ENCODE data around the gene PPP6R1. TPM values are rescaled to one million over a fixed set of nuclear protein-coding genes. Genes with fewer than 3 reads are reported as not detected.
A peak's percentile ranks its signal among the peaks of the same experiment; 100 is the strongest.

PPP6R1 gene
- total and polyA plus RNA-seq, 2 of the 13 experiments (the other 11 are each of a cell fraction or from before 2014, with no cell fraction given) = 25.8 to 54.0 TPM

DNA sequence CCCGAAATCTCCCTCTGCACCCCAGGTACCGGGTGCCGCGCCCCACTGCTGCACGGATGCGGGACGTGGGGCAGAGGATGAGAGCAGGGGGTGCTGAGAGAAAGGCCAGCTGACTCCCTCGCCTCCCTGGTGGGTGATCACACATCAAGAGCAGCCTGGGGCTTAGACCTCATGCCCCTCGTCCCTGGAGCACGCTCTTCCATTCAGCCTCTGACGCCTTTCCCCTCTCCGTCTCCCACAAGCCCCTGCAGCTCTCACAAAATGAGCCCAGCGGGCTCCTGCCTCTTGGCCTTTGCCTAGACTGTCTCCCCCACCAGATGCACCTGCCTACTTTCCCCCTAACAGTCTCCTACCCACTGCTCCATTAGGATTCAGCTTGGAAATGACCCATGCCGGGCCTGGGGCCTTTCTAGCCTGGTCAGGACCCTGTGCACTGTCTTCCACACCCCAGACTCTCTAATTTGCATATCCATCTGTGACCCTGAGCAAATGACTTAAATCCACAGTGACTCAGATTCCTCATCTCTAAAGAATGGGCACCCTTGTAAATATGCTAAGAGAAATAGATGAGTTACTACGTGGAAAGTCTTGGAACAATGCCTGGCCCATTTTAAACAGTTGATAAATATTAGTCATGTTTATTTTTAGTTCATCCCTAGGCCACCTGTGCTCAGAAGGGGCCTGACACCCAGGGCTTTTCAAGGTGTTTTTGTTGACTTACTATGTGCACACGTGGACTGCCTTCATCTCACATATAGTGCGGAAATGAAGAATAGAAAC lies 48.9 kb downstream of the PPP6R1 start (continued):
- TF ChIP-seq NCOR1 (IDR thresholded peaks at IDR 0.05; ENCODE audit: borderline replicate concordance, low read length) = no peak
- peak; percentile 72; the same call in 1 of the 2 replicates for TF ChIP-seq ZNF484 (CRISPR knock-in tag; IDR thresholded peaks at IDR 0.05; ENCODE audit: borderline replicate concordance, low read depth)
- no peak for TF ChIP-seq STAT5B (CRISPR knock-in tag; IDR thresholded peaks at IDR 0.05)
- TF ChIP-seq SRSF1 (optimal IDR thresholded peaks at IDR 0.05; ENCODE audit: low read depth, low read length) = no peak
- no peak for TF ChIP-seq MATR3 (CRISPR knock-in tag; IDR thresholded peaks at IDR 0.05)
- TF ChIP-seq NAIF1 (CRISPR knock-in tag; IDR thresholded peaks at IDR 0.05; ENCODE audit: borderline replicate concordance) = no peak
- no peak for TF ChIP-seq PHF20 (CRISPR knock-in tag; IDR thresholded peaks at IDR 0.05)
- TF ChIP-seq ZNF572 (CRISPR knock-in tag; IDR thresholded peaks at IDR 0.05) = peak; percentile 30; the same call in 1 of the 2 replicates
- TF ChIP-seq ZNF749 (CRISPR knock-in tag; IDR thresholded peaks at IDR 0.05; ENCODE audit: borderline replicate concordance) = 0 out of 2 replicates have a peak, but pooled peaks have one; percentile 27
- TF ChIP-seq KDM6A (CRISPR knock-in tag; IDR thresholded peaks at IDR 0.05; ENCODE audit: low read depth) = no peak
- TF ChIP-seq, protein P1, sequence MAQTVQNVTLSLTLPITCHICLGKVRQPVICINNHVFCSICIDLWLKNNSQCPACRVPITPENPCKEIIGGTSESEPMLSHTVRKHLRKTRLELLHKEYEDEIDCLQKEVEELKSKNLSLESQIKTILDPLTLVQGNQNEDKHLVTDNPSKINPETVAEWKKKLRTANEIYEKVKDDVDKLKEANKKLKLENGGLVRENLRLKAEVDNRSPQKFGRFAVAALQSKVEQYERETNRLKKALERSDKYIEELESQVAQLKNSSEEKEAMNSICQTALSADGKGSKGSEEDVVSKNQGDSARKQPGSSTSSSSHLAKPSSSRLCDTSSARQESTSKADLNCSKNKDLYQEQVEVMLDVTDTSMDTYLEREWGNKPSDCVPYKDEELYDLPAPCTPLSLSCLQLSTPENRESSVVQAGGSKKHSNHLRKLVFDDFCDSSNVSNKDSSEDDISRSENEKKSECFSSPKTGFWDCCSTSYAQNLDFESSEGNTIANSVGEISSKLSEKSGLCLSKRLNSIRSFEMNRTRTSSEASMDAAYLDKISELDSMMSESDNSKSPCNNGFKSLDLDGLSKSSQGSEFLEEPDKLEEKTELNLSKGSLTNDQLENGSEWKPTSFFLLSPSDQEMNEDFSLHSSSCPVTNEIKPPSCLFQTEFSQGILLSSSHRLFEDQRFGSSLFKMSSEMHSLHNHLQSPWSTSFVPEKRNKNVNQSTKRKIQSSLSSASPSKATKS (CRISPR knock-in tag; IDR thresholded peaks at IDR 0.05) = no peak
- TF ChIP-seq ZNF556 (CRISPR knock-in tag; IDR thresholded peaks at IDR 0.05; ENCODE audit: borderline replicate concordance) = no peak
- TF ChIP-seq ZNF720 (CRISPR knock-in tag; IDR thresholded peaks at IDR 0.05) = no peak
- no peak for TF ChIP-seq PLRG1 (conservative IDR thresholded peaks at IDR 0.05)
- peak; percentile 88; the same call in 1 of the 2 replicates for TF ChIP-seq NRL (CRISPR knock-in tag; IDR thresholded peaks at IDR 0.05; ENCODE audit: borderline replicate concordance)
- TF ChIP-seq, protein P2, sequence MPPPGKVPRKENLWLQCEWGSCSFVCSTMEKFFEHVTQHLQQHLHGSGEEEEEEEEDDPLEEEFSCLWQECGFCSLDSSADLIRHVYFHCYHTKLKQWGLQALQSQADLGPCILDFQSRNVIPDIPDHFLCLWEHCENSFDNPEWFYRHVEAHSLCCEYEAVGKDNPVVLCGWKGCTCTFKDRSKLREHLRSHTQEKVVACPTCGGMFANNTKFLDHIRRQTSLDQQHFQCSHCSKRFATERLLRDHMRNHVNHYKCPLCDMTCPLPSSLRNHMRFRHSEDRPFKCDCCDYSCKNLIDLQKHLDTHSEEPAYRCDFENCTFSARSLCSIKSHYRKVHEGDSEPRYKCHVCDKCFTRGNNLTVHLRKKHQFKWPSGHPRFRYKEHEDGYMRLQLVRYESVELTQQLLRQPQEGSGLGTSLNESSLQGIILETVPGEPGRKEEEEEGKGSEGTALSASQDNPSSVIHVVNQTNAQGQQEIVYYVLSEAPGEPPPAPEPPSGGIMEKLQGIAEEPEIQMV (CRISPR knock-in tag; IDR thresholded peaks at IDR 0.05; ENCODE audit: low read depth) = peak; percentile 25; the same call in 1 of the 2 replicates
- peak; percentile 84 for TF ChIP-seq FOXA3 (CRISPR knock-in tag; IDR thresholded peaks at IDR 0.05)
- TF ChIP-seq MIER2 (CRISPR knock-in tag; IDR thresholded peaks at IDR 0.05) = no peak
